Measurements from ENCODE around the gene POLR3H.

The POLR3H gene

DNA sequence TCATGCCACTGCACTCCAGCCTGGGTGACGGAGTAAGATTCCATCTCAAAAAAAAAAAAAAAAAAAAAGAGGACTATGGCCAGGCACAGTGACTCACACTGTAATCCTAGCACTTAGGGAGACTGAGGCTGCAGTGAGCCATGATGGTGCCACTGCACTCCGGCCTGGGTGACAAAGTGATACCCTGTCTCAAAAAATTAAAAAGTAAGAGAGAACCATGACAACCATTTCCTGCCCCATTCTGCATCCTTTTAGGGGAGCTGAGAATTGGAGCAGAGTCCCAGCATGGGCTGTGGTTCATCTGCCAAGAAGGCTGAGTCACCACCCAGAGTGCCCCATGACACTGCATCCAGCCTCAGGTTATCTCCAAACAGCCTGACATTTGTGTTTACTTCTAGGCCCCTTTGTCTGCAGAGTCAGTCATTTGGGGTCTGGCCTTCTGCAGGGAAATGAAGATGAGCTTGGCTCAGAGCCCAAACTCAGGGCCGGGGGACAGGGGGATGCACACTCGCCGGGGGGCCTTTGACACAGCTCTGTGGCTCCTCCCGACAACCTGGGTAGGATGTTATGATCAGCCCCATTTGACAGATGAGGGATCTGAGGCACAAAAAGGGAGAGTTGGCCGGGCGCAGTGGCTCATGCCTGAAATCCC is 21.3 kb upstream of the POLR3H start:
- peak; percentile 85 for DNase-seq (ENCODE audit: low read depth)
- no peak overlapping the region for H3K4me3 ChIP-seq (ENCODE audit: control insufficient read depth, low read depth, low read length)
- TF ChIP-seq, protein P1, sequence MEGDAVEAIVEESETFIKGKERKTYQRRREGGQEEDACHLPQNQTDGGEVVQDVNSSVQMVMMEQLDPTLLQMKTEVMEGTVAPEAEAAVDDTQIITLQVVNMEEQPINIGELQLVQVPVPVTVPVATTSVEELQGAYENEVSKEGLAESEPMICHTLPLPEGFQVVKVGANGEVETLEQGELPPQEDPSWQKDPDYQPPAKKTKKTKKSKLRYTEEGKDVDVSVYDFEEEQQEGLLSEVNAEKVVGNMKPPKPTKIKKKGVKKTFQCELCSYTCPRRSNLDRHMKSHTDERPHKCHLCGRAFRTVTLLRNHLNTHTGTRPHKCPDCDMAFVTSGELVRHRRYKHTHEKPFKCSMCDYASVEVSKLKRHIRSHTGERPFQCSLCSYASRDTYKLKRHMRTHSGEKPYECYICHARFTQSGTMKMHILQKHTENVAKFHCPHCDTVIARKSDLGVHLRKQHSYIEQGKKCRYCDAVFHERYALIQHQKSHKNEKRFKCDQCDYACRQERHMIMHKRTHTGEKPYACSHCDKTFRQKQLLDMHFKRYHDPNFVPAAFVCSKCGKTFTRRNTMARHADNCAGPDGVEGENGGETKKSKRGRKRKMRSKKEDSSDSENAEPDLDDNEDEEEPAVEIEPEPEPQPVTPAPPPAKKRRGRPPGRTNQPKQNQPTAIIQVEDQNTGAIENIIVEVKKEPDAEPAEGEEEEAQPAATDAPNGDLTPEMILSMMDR (conservative IDR thresholded peaks at IDR 0.05; ENCODE audit: control insufficient read depth, insufficient read depth, low read depth, low read length), result no peak

DNA sequence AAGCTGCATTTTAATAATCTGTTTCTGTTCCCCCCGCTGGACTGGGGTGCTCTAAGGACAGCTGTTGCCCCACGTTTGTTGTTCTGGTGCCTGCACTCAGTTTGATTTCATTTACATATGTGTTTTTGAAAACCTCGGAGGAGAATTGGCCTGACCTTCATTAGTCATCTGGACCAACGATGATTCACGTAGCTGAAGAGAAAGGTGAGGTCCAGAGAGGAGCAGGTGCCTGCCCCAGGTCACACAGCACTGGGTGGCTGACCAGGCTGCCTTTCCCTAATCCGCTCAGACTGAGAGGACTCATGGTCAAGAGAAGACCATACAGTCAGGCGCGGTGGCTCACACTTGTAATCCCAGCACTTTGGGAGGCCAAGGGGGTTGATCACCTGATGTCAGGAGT is 20.3 kb upstream of the POLR3H start:
- DNase-seq (ENCODE audit: low read depth), result peak; percentile 62
- TF ChIP-seq, protein P1 (conservative IDR thresholded peaks at IDR 0.05; ENCODE audit: control insufficient read depth, insufficient read depth, low read depth, low read length), result no peak
- H3K4me3 ChIP-seq (ENCODE audit: control insufficient read depth, low read depth, low read length), result no peak overlapping the region

DNA sequence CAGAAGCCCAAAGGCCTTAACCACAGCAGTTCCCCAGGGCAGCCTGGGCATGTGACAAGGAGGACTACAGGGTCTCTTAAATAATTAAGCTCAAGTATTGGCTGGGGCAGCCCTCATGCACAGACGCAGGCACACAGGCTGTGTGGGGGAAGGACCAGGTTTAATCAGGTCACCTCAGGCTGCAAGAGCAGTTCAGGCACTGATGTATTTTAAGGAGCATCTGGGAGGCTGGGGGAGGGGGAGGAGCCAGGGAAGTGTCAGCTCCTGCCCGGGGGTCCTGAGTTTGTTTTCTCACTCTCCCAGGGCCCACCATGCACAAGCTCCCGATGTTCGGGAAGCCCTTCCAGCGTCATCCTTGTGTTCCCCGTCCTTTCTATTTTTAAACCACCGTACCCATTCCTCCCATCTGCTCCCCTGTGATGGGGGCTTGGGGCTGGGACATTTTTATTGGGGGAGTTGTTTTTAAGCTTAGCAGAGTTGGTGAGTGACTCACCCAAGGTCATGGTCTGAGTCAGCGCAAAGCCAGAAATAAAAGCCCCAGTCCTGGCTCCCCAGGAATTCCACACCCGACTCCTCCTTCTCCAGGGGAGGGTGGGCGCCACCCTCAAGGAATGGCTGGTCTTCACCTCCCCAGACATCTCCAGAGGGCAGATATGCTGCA is 18.9 kb upstream of the POLR3H start:
- TF ChIP-seq, protein P1 (conservative IDR thresholded peaks at IDR 0.05; ENCODE audit: control insufficient read depth, insufficient read depth, low read depth, low read length), result no peak
- H3K4me3 ChIP-seq (ENCODE audit: control insufficient read depth, low read depth, low read length), result no peak overlapping the region
- DNase-seq (ENCODE audit: low read depth), result peak; percentile 83

DNA sequence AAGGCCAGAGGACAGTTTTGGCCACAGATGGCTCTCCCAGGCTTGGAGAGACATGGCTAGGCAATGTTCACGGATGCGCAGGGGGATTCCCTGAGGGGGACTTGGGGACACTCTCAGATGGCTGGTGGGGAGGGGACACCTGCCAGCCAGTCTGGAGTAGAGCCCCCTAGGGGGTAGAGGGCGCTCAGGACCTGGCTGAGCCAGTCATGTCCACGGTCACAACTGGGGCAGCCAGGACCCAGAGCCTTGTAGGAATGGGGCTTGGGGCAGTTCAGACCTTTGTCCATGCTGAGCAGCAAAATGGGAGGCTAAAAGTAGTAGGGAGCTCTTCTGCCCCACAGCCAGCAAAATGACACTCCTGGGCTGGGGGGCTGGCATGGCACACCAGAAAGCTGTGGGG is 18.2 kb upstream of the POLR3H start:
- TF ChIP-seq, protein P1 (conservative IDR thresholded peaks at IDR 0.05; ENCODE audit: control insufficient read depth, insufficient read depth, low read depth, low read length), result no peak
- no peak for DNase-seq (ENCODE audit: low read depth)
- no peak overlapping the region for H3K4me3 ChIP-seq (ENCODE audit: control insufficient read depth, low read depth, low read length)

DNA sequence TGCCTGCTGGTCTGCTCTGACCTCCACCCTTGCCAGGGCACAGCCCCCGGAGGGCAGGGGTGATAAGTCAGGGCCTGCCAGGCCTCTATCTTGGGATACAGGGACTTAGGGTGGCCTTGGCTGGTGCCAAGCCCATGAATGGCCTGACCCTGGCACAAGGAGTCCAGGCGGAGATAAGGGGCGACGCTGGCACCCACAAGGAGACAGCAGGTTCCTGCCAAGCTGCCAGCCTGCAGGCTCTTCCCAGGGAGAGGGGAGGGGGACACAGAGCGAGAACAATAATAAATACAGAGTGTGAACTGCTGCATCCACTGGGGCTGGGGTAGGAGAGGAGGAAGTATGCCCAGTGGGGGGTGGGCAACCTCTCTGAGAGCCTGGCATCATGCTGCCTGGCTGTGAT is 17.5 kb upstream of the POLR3H start:
- TF ChIP-seq, protein P1 (conservative IDR thresholded peaks at IDR 0.05; ENCODE audit: control insufficient read depth, insufficient read depth, low read depth, low read length), result no peak
- H3K4me3 ChIP-seq (ENCODE audit: control insufficient read depth, low read depth, low read length), result no peak overlapping the region
- no peak for DNase-seq (ENCODE audit: low read depth)

DNA sequence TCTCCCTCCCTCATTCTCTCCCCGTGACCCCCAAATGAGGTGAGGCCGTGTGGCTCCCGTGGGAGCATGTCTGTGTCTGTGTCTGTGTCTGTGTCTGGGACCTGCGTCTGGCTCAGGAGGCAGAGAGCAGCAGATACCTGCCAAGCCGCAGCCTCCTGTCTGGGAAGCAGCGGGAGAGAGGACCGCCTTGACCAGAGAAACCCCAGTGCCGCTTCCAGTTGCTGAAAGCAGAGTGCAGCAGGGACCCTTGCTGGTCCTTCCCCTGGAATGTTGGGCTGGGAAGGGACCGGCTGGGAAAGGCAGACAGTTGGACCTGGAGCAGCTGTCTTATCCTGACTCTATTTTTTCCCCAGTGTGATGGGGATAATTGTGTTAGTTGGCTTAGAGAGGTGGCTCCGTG is 17.1 kb upstream of the POLR3H start:
- no peak for DNase-seq (ENCODE audit: low read depth)
- TF ChIP-seq, protein P1 (conservative IDR thresholded peaks at IDR 0.05; ENCODE audit: control insufficient read depth, insufficient read depth, low read depth, low read length), result no peak
- no peak overlapping the region for H3K4me3 ChIP-seq (ENCODE audit: control insufficient read depth, low read depth, low read length)

Measured in fibroblast of mammary gland (primary cell).